Upper lobe of right lung (tissue), 1 donor: ENCODE results near the gene LMO7. TPM values are rescaled to one million over a fixed set of nuclear protein-coding genes. Genes with fewer than 3 reads are reported as not detected.
A peak's percentile ranks its signal among the peaks of the same experiment; 100 is the strongest.

Source experiments
- ATAC-seq: fragments of 200-7000 bp; cut with Tn5 transposase; one replicate; pipeline ENCODE4 v1.9.1; 2020; ENCODE audit warnings: mild to moderate bottlenecking, moderate library complexity
- DNase-seq: peaks from one replicate; pipeline ENCODE4 v3.0.0-alpha.2; 2020
- H3K27ac ChIP-seq: fragments of 200-600 bp; one replicate; pipeline ENCODE4 v1.8.0; 2022
- H3K27me3 ChIP-seq: fragments of 200-600 bp; one replicate; pipeline ENCODE4 v1.8.0; 2022; ENCODE audit warnings: mild to moderate bottlenecking
- H3K36me3 ChIP-seq: fragments of 200-600 bp; one replicate; pipeline ENCODE4 v1.8.0; 2022
- H3K4me1 ChIP-seq: fragments of 200-600 bp; one replicate; pipeline ENCODE4 v1.8.0; 2022
- H3K4me3 ChIP-seq: fragments of 200-600 bp; one replicate; pipeline ENCODE4 v1.8.0; 2022; ENCODE audit warnings: mild to moderate bottlenecking
- H3K9me3 ChIP-seq: fragments of 200-600 bp; one replicate; pipeline ENCODE4 v1.8.0; 2022
- CTCF ChIP-seq: fragments of 200-600 bp; IDR thresholded peaks from one replicate; pipeline ENCODE4 v1.8.0; 2022; ENCODE audit warnings: antibody characterized with exemption
- intact Hi-C: fragments of 100-400 bp; cut with DNase I; formaldehyde crosslinking; loops from one replicate; pipeline ENCODE4 v1.11.0; 2022
- total RNA-seq: library from RNA; stranded (reverse); fragmentation: NEBNext Ultra II Directional; extraction: Animal tissue kit (Norgen Biotek cat#: 25700); gene quantifications from one replicate; pipeline ENCODE4 v1.2.1, GENCODE V29; 2021
- donor health status: DM: no; HTN: yes; CAD: no; lungs with severe emphysema.

Gene LMO7
- total RNA-seq, 1 donor from 2014 or later: 549 TPM

- Histone ChIP-seq H3K4me3 (no peak overlapping the region), H3K27ac (no peak overlapping the region), H3K27me3 (no peaks in the 10 kb centered on the region), H3K9me3 (no peaks in the 10 kb centered on the region), H3K4me1 (no peaks in the 10 kb centered on the region), H3K36me3 (no peaks in the 10 kb centered on the region)
- intact Hi-C loops: no loop called here
- DNase-seq (no peak), ATAC-seq (no peak)
- TF ChIP-seq CTCF: no peak
Observed at GRCh38 chr13:75754936-75755335, 118.8 kb downstream of the LMO7 start.

- Histone ChIP-seq H3K27ac (no peak overlapping the region), H3K36me3 (no peaks in the 10 kb centered on the region), H3K27me3 (no peaks in the 10 kb centered on the region), H3K9me3 (no peaks in the 10 kb centered on the region), H3K4me1 (no peaks in the 10 kb centered on the region), H3K4me3 (no peak overlapping the region)
- no peak for ATAC-seq
- intact Hi-C loops: no loop called here
- no peak for TF ChIP-seq CTCF
- no peak for DNase-seq
Observed at GRCh38 chr13:75757336-75757735, 121.2 kb downstream of the LMO7 start.

- no peak for TF ChIP-seq CTCF
- ATAC-seq (no peak), DNase-seq (no peak)
- intact Hi-C loops: no loop called here
- H3K4me1 ChIP-seq: peaks cover 7% of the 10 kb centered on the region
- H3K36me3 ChIP-seq: no peaks in the 10 kb centered on the region
- H3K9me3 ChIP-seq: no peaks in the 10 kb centered on the region
- peak overlapping the region; percentile 78 for H3K27ac ChIP-seq
- H3K27me3 ChIP-seq: no peaks in the 10 kb centered on the region
- H3K4me3 ChIP-seq: peak overlapping the region; percentile 6
Observed at GRCh38 chr13:75759531-75759930, 123.4 kb downstream of the LMO7 start.

GRCh38 chr13:75760131-75761021, 124.2 kb downstream of the LMO7 start:
- H3K4me1 ChIP-seq: peaks cover 7% of the 10 kb centered on the region
- peak overlapping the region; percentile 90 for H3K27ac ChIP-seq
- ATAC-seq (peak; percentile 89), DNase-seq (no peak)
- intact Hi-C loops: no loop called here
- no peaks in the 10 kb centered on the region for H3K27me3 ChIP-seq
- H3K4me3 ChIP-seq: peak overlapping the region; percentile 50
- H3K9me3 ChIP-seq: no peaks in the 10 kb centered on the region
- no peaks in the 10 kb centered on the region for H3K36me3 ChIP-seq
- peak; percentile 23 for TF ChIP-seq CTCF

GRCh38 chr13:75761369-75761768, 125.2 kb downstream of the LMO7 start:
- no peak for DNase-seq
- H3K4me1 ChIP-seq: peaks cover 8% of the 10 kb centered on the region
- intact Hi-C loops: no loop called here
- no peaks in the 10 kb centered on the region for H3K36me3 ChIP-seq
- no peak for TF ChIP-seq CTCF
- peak overlapping the region; percentile 50 for H3K4me3 ChIP-seq
- H3K27ac ChIP-seq: peak overlapping the region; percentile 90
- no peak for ATAC-seq
- H3K9me3 ChIP-seq: no peaks in the 10 kb centered on the region
- H3K27me3 ChIP-seq: no peaks in the 10 kb centered on the region
